Measurements from ENCODE around the gene PLEKHA3. TPM values are rescaled to one million over a fixed set of nuclear protein-coding genes. Genes with fewer than 3 reads are reported as not detected.

Gene PLEKHA3
- total and polyA plus RNA-seq, 9 donors = 11.4 to 20.7 (median 13.6) TPM

DNA sequence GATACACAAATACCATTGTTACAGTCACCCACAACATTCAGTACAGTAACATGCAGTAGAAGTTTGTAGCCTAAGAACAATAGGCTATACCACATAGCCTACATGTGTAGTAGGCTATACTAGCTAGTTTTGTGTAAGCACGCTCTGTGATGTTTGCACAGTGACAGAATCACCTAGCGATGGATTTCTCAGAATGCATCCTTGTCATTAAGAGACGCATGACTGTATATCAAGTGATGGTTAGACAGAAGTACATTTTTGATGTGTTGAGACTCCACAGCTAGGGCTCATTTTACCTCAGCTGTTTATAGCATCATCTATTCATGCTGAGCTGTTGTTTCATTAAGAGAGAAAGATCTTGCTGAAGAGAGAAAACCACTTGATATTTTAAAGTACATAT, 19.4 kb downstream of the PLEKHA3 start:
- H3K36me3 ChIP-seq (ENCODE audit: control insufficient read depth, insufficient read depth, low read length) = peaks cover 25% of the 10 kb centered on the region
- WGBS (ENCODE audit: insufficient coverage) = 100% methylated on average over 3 of the region's 3 CpGs
- no peak overlapping the region for H3K27ac ChIP-seq (ENCODE audit: low read length)
- no peak for DNase-seq
- no peaks in the 10 kb centered on the region for H3K27me3 ChIP-seq (ENCODE audit: control insufficient read depth, insufficient read depth, low read length)
- H3K4me3 ChIP-seq (ENCODE audit: low read length) = no peak overlapping the region
- no peaks in the 10 kb centered on the region for H3K4me1 ChIP-seq (ENCODE audit: control insufficient read depth, insufficient read depth, low read length)
- H3K9me3 ChIP-seq (replicated peaks; ENCODE audit: control insufficient read depth, low read depth, low read length) = no peaks in the 10 kb centered on the region

DNA sequence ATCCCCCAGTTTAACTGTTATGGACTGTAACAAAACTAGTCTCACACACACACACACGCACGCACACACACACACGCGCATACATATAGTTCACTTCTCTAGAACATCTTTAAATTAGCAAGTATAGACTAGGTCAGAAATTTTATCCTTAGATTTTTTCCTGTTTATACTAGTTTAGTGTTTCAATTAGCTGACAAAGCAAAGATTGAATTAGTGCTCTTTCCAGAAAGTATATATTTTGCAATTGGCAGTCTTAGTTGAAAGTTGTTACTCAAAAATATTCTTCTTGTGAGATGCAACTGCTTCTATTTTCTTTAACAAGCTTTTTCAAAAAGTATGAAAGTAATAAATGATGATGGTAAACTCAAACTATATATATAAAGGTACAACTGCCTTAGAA, 22.5 kb downstream of the PLEKHA3 start:
- Histone ChIP-seq H3K27me3 (ENCODE audit: control insufficient read depth, insufficient read depth, low read length) (no peaks in the 10 kb centered on the region), H3K27ac (ENCODE audit: low read length) (no peak overlapping the region), H3K4me3 (ENCODE audit: low read length) (no peak overlapping the region), H3K36me3 (ENCODE audit: control insufficient read depth, insufficient read depth, low read length) (peaks cover 12% of the 10 kb centered on the region), H3K4me1 (ENCODE audit: control insufficient read depth, insufficient read depth, low read length) (no peaks in the 10 kb centered on the region), H3K9me3 (replicated peaks; ENCODE audit: control insufficient read depth, low read depth, low read length) (no peaks in the 10 kb centered on the region)
- DNase-seq = no peak
- WGBS (ENCODE audit: insufficient coverage) = no CpG with 5 or more reads among the region's 4 CpGs

GRCh38 chr2:178506101-178506500, 25.8 kb downstream of the PLEKHA3 start:
- no CpG with 5 or more reads among the region's 1 CpG for WGBS (ENCODE audit: insufficient coverage)
- no peaks in the 10 kb centered on the region for H3K27me3 ChIP-seq (ENCODE audit: control insufficient read depth, insufficient read depth, low read length)
- H3K4me1 ChIP-seq (ENCODE audit: control insufficient read depth, insufficient read depth, low read length) = no peaks in the 10 kb centered on the region
- H3K27ac ChIP-seq (ENCODE audit: low read length) = no peak overlapping the region
- peaks cover 3% of the 10 kb centered on the region for H3K36me3 ChIP-seq (ENCODE audit: control insufficient read depth, insufficient read depth, low read length)
- H3K4me3 ChIP-seq (ENCODE audit: low read length) = no peak overlapping the region
- no peaks in the 10 kb centered on the region for H3K9me3 ChIP-seq (replicated peaks; ENCODE audit: control insufficient read depth, low read depth, low read length)
- DNase-seq = no peak

GRCh38 chr2:178506524-178506923, 26.3 kb downstream of the PLEKHA3 start:
- no peak overlapping the region for H3K4me3 ChIP-seq (ENCODE audit: low read length)
- no CpG with 5 or more reads among the region's 2 CpGs for WGBS (ENCODE audit: insufficient coverage)
- H3K4me1 ChIP-seq (ENCODE audit: control insufficient read depth, insufficient read depth, low read length) = no peaks in the 10 kb centered on the region
- no peak overlapping the region for H3K27ac ChIP-seq (ENCODE audit: low read length)
- peaks cover 3% of the 10 kb centered on the region for H3K36me3 ChIP-seq (ENCODE audit: control insufficient read depth, insufficient read depth, low read length)
- DNase-seq = no peak
- H3K27me3 ChIP-seq (ENCODE audit: control insufficient read depth, insufficient read depth, low read length) = no peaks in the 10 kb centered on the region
- no peaks in the 10 kb centered on the region for H3K9me3 ChIP-seq (replicated peaks; ENCODE audit: control insufficient read depth, low read depth, low read length)

- DNase-seq = no peak
- no peaks in the 10 kb centered on the region for H3K27me3 ChIP-seq (ENCODE audit: control insufficient read depth, insufficient read depth, low read length)
- H3K4me1 ChIP-seq (ENCODE audit: control insufficient read depth, insufficient read depth, low read length) = no peaks in the 10 kb centered on the region
- WGBS (ENCODE audit: insufficient coverage) = no CpG with 5 or more reads among the region's 1 CpG
- no peaks in the 10 kb centered on the region for H3K9me3 ChIP-seq (replicated peaks; ENCODE audit: control insufficient read depth, low read depth, low read length)
- H3K27ac ChIP-seq (ENCODE audit: low read length) = no peak overlapping the region
- H3K4me3 ChIP-seq (ENCODE audit: low read length) = no peak overlapping the region
- H3K36me3 ChIP-seq (ENCODE audit: control insufficient read depth, insufficient read depth, low read length) = peaks cover 3% of the 10 kb centered on the region
Observed at GRCh38 chr2:178506949-178507348, 26.7 kb downstream of the PLEKHA3 start.

DNA sequence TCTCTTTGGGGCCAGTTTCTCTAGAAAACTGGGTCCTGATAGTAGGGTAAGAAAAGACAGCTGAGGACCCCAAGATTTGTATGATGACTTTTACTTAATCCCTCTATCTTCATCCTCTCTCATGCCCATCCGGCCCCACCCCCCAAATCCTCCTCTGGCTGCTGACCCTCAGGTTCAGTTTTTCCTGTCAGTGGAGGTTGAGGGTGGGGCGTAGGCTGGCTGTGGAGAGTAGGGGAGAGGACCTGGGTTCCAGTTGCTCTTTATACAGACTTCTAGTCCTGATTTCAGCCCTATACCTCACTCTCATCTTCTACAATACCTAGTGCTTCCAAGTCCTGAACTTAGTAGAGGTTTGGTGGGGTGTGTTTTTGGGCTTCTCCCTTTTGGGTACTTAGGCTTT, 28.4 kb downstream of the PLEKHA3 start:
- peaks cover 10% of the 10 kb centered on the region for H3K36me3 ChIP-seq (ENCODE audit: control insufficient read depth, insufficient read depth, low read length)

DNA sequence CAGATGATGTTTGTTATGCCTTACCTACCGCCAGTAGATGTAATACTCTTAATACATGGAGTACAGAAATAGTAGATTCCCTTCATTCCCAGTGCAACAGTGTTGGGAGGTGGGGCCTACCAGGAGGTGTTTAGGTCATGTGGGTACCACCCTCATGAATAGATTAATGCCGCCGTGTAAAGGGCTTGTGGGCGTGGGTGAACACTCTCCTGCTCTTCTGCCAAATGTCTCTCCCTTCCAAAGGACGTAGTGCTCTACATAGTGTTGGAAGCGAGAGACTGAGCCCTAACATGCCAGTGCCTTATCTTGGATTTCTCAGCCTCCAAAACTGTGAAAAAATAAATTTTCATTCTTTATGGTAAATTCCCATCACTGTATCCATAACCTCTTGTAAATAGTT, 30.1 kb downstream of the PLEKHA3 start:
- peaks cover 10% of the 10 kb centered on the region for H3K36me3 ChIP-seq (ENCODE audit: control insufficient read depth, insufficient read depth, low read length)
- no peaks in the 10 kb centered on the region for H3K9me3 ChIP-seq (replicated peaks; ENCODE audit: control insufficient read depth, low read depth, low read length)
- no peaks in the 10 kb centered on the region for H3K4me1 ChIP-seq (ENCODE audit: control insufficient read depth, insufficient read depth, low read length)
- no peaks in the 10 kb centered on the region for H3K27me3 ChIP-seq (ENCODE audit: control insufficient read depth, insufficient read depth, low read length)
- no peak for DNase-seq
- no peak overlapping the region for H3K4me3 ChIP-seq (ENCODE audit: low read length)
- no peak overlapping the region for H3K27ac ChIP-seq (ENCODE audit: low read length)
- WGBS (ENCODE audit: insufficient coverage) = 100% methylated on average over 2 of the region's 6 CpGs

More for the DNA sequence above, 28.4 kb downstream of the PLEKHA3 start:
- no CpG with 5 or more reads among the region's 2 CpGs for WGBS (ENCODE audit: insufficient coverage)
- DNase-seq = no peak
- H3K27ac ChIP-seq (ENCODE audit: low read length) = no peak overlapping the region
- H3K27me3 ChIP-seq (ENCODE audit: control insufficient read depth, insufficient read depth, low read length) = no peaks in the 10 kb centered on the region
- no peak overlapping the region for H3K4me3 ChIP-seq (ENCODE audit: low read length)
- H3K4me1 ChIP-seq (ENCODE audit: control insufficient read depth, insufficient read depth, low read length) = no peaks in the 10 kb centered on the region
- no peaks in the 10 kb centered on the region for H3K9me3 ChIP-seq (replicated peaks; ENCODE audit: control insufficient read depth, low read depth, low read length)

GRCh38 chr2:178512484-178512883, 32.2 kb downstream of the PLEKHA3 start:
- Histone ChIP-seq H3K36me3 (ENCODE audit: control insufficient read depth, insufficient read depth, low read length) (peaks cover 10% of the 10 kb centered on the region), H3K27ac (ENCODE audit: low read length) (no peak overlapping the region), H3K9me3 (replicated peaks; ENCODE audit: control insufficient read depth, low read depth, low read length) (no peaks in the 10 kb centered on the region), H3K4me1 (ENCODE audit: control insufficient read depth, insufficient read depth, low read length) (no peaks in the 10 kb centered on the region), H3K4me3 (ENCODE audit: low read length) (no peak overlapping the region), H3K27me3 (ENCODE audit: control insufficient read depth, insufficient read depth, low read length) (no peaks in the 10 kb centered on the region)
- WGBS (ENCODE audit: insufficient coverage) = no CpG with 5 or more reads among the region's 2 CpGs
- no peak for DNase-seq

- no peak for DNase-seq
- H3K27ac ChIP-seq (ENCODE audit: low read length) = no peak overlapping the region
- H3K27me3 ChIP-seq (ENCODE audit: control insufficient read depth, insufficient read depth, low read length) = no peaks in the 10 kb centered on the region
- 100% methylated on average over 2 of the region's 4 CpGs for WGBS (ENCODE audit: insufficient coverage)
- H3K4me1 ChIP-seq (ENCODE audit: control insufficient read depth, insufficient read depth, low read length) = no peaks in the 10 kb centered on the region
- no peaks in the 10 kb centered on the region for H3K9me3 ChIP-seq (replicated peaks; ENCODE audit: control insufficient read depth, low read depth, low read length)
- no peak overlapping the region for H3K4me3 ChIP-seq (ENCODE audit: low read length)
- H3K36me3 ChIP-seq (ENCODE audit: control insufficient read depth, insufficient read depth, low read length) = peaks cover 10% of the 10 kb centered on the region
Observed at GRCh38 chr2:178513876-178514275, 33.6 kb downstream of the PLEKHA3 start.

DNA sequence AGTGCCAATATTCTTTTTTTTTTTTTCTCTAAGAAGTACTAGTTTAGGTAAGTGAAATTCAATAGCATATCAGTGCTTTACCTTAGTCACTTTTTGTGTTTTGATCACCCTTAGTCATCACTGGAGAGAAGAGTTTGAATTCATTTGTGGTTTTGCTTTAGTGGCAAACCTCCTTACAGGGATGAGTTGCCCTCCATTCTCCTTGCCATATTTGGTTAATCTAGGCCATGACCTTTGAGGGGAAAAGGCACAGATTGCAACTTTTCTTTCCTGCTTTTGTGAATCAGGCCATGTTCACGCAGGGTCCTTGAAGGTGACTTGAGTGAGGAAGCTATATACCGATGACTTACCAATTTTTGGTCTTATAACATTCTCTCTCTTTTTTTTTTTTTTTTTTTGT, 34.4 kb downstream of the PLEKHA3 start:
- H3K9me3 ChIP-seq (replicated peaks; ENCODE audit: control insufficient read depth, low read depth, low read length) = no peaks in the 10 kb centered on the region
- H3K4me1 ChIP-seq (ENCODE audit: control insufficient read depth, insufficient read depth, low read length) = no peaks in the 10 kb centered on the region
- peaks cover 7% of the 10 kb centered on the region for H3K36me3 ChIP-seq (ENCODE audit: control insufficient read depth, insufficient read depth, low read length)
- WGBS (ENCODE audit: insufficient coverage) = no CpG with 5 or more reads among the region's 2 CpGs
- H3K27ac ChIP-seq (ENCODE audit: low read length) = no peak overlapping the region
- H3K27me3 ChIP-seq (ENCODE audit: control insufficient read depth, insufficient read depth, low read length) = no peaks in the 10 kb centered on the region
- H3K4me3 ChIP-seq (ENCODE audit: low read length) = no peak overlapping the region
- DNase-seq = no peak

DNA sequence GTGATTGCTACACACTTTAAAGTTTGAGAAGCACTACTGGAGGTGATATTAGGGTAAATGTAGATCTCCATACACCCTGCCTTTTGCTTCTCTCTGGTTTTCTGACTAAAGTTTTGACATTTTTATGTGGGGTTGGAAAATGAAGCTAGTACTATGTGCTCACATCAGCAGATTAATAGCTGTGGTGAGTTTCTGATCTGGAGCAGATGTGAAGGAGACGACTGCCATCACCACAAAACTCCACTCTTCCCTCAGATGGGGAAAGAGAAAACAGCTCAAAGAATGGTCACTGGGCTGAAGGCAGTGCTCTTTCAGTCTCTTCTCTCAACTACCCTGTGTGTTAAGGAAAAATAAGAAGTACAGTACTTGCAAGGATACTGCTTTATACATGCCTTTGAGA, 37.2 kb downstream of the PLEKHA3 start:
- H3K27ac ChIP-seq (ENCODE audit: low read length) = no peak overlapping the region
- H3K36me3 ChIP-seq (ENCODE audit: control insufficient read depth, insufficient read depth, low read length) = peaks cover 4% of the 10 kb centered on the region
- no peak overlapping the region for H3K4me3 ChIP-seq (ENCODE audit: low read length)
- WGBS (ENCODE audit: insufficient coverage) = no CpG with 5 or more reads among the region's 1 CpG
- no peak for DNase-seq
- no peaks in the 10 kb centered on the region for H3K4me1 ChIP-seq (ENCODE audit: control insufficient read depth, insufficient read depth, low read length)
- H3K27me3 ChIP-seq (ENCODE audit: control insufficient read depth, insufficient read depth, low read length) = no peaks in the 10 kb centered on the region
- no peaks in the 10 kb centered on the region for H3K9me3 ChIP-seq (replicated peaks; ENCODE audit: control insufficient read depth, low read depth, low read length)
